WERI-Rb-1 (cell line): ENCODE data around the gene HASPIN.

Experiments
- DNase-seq: peaks from one replicate; pipeline ENCODE4 v3.0.0-alpha.2; 2020
- H3K27ac ChIP-seq: fragments of 250-450 bp; sonication (Bioruptor Pico); 2 replicates; pipeline ENCODE4 v1.5.1; 2020; ENCODE audit warnings: mild to moderate bottlenecking, moderate library complexity
- H3K27me3 ChIP-seq: fragments of 250-450 bp; sonication (Bioruptor Pico); 2 replicates; pipeline ENCODE4 v1.5.1; 2021; ENCODE audit warnings: mild to moderate bottlenecking, low read depth, moderate library complexity; ENCODE audit not compliant: insufficient read depth, severe bottlenecking
- H3K36me3 ChIP-seq: fragments of 250-450 bp; sonication (Bioruptor Pico); 2 replicates; pipeline ENCODE4 v1.5.1; 2020; ENCODE audit warnings: mild to moderate bottlenecking, moderate library complexity
- H3K4me3 ChIP-seq: 2 replicates; pipeline ENCODE4 v1.5.1; 2011; ENCODE audit warnings: low read depth, mild to moderate bottlenecking, control low read depth, low read length
- H3K9me3 ChIP-seq: fragments of 250-450 bp; sonication (Bioruptor Pico); 2 replicates; pipeline ENCODE4 v1.5.1; 2021; ENCODE audit warnings: mild to moderate bottlenecking, moderate library complexity; ENCODE audit not compliant: severe bottlenecking
- TF ChIP-seq, protein P1 (sequence below): IDR thresholded peaks from 2 replicates; pipeline ENCODE4 v1.5.1; 2011; ENCODE audit warnings: low read depth, mild to moderate bottlenecking, control low read depth, inconsistent platforms, low read length

The HASPIN gene

DNA sequence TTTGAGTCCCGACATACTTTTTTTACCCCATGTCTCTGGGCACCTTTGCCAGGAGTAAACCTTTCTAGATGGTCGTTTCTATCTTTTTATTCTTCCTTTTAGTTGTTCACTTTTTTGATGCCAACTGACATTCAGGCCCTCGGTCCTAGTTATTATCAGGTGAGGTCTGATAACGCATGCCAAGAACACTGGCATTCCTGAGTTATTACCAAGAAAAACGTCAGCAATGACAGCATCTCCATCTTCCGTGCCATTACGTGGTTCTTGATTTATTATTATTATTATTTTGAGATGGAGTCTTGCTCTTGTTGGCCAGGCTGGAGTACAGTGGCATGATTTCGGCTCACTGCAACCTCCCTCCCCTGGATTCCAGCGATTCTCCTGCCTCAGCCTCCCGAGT lies 21.4 kb downstream of the HASPIN start:
- no peaks in the 10 kb centered on the region for H3K9me3 ChIP-seq
- TF ChIP-seq, protein P1, sequence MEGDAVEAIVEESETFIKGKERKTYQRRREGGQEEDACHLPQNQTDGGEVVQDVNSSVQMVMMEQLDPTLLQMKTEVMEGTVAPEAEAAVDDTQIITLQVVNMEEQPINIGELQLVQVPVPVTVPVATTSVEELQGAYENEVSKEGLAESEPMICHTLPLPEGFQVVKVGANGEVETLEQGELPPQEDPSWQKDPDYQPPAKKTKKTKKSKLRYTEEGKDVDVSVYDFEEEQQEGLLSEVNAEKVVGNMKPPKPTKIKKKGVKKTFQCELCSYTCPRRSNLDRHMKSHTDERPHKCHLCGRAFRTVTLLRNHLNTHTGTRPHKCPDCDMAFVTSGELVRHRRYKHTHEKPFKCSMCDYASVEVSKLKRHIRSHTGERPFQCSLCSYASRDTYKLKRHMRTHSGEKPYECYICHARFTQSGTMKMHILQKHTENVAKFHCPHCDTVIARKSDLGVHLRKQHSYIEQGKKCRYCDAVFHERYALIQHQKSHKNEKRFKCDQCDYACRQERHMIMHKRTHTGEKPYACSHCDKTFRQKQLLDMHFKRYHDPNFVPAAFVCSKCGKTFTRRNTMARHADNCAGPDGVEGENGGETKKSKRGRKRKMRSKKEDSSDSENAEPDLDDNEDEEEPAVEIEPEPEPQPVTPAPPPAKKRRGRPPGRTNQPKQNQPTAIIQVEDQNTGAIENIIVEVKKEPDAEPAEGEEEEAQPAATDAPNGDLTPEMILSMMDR = no peak
- H3K27me3 ChIP-seq = no peaks in the 10 kb centered on the region
- no peak overlapping the region for H3K27ac ChIP-seq
- no peaks in the 10 kb centered on the region for H3K36me3 ChIP-seq
- H3K4me3 ChIP-seq = no peak overlapping the region
- no peak for DNase-seq

GRCh38 chr17:3747805-3748204 lies 24.1 kb downstream of the HASPIN start:
- Histone ChIP-seq H3K27ac (no peak overlapping the region), H3K36me3 (no peaks in the 10 kb centered on the region), H3K9me3 (no peaks in the 10 kb centered on the region), H3K4me3 (no peak overlapping the region), H3K27me3 (no peaks in the 10 kb centered on the region)
- TF ChIP-seq, protein P1 = no peak
- DNase-seq = no peak

DNA sequence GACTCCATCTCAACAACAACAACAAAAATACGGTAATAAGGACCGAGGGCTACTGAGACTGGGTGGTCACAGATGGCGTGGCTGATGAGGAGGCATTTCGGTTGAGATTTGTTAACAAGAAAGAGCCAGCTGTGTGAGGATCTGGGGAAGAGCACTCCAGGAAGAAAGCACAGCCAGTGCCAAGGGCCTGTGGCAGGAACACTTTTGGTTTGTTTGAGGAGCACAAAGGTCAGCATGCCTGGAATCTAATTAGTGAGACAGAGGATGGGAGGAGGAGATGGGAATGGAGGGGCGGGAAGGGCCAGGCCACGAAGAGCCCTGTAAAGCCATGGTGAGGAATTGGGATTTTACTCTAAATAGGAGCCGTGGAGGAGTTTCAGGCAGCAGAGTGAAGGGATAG lies 24.9 kb downstream of the HASPIN start:
- TF ChIP-seq, protein P1 = no peak

GRCh38 chr17:3750296-3750695 lies 26.6 kb downstream of the HASPIN start:
- Histone ChIP-seq H3K27me3 (no peaks in the 10 kb centered on the region), H3K9me3 (no peaks in the 10 kb centered on the region), H3K36me3 (no peaks in the 10 kb centered on the region), H3K27ac (no peak overlapping the region), H3K4me3 (no peak overlapping the region)
- TF ChIP-seq, protein P1 = no peak
- no peak for DNase-seq

More for the DNA sequence above, 24.9 kb downstream of the HASPIN start:
- Histone ChIP-seq H3K4me3 (no peak overlapping the region), H3K36me3 (no peaks in the 10 kb centered on the region), H3K27me3 (no peaks in the 10 kb centered on the region), H3K27ac (no peak overlapping the region), H3K9me3 (no peaks in the 10 kb centered on the region)
- no peak for DNase-seq

GRCh38 chr17:3750926-3751325 lies 27.2 kb downstream of the HASPIN start:
- DNase-seq = no peak
- Histone ChIP-seq H3K27me3 (no peaks in the 10 kb centered on the region), H3K4me3 (no peak overlapping the region), H3K9me3 (no peaks in the 10 kb centered on the region), H3K36me3 (no peaks in the 10 kb centered on the region), H3K27ac (no peak overlapping the region)
- TF ChIP-seq, protein P1 = no peak

GRCh38 chr17:3751836-3752235 lies 28.1 kb downstream of the HASPIN start:
- TF ChIP-seq, protein P1 = no peak
- Histone ChIP-seq H3K27me3 (no peaks in the 10 kb centered on the region), H3K27ac (no peak overlapping the region)

More at GRCh38 chr17:3751836-3752235, 28.1 kb downstream of the HASPIN start:
- Histone ChIP-seq H3K36me3 (no peaks in the 10 kb centered on the region), H3K4me3 (no peak overlapping the region), H3K9me3 (no peaks in the 10 kb centered on the region)
- DNase-seq = no peak
